ENCODE data around the gene DHRS11.
"Not testable (repeated sequence)": the region's sequence is repeated elsewhere in the genome, so short reads cannot be mapped to it uniquely, and the experiment has no call there.

Gene DHRS11

GRCh38 chr17:36593656-36594316, 2.1 kb downstream of the DHRS11 start:
- no peak for DNase-seq (ENCODE audit: low read depth)

- no peak for DNase-seq (ENCODE audit: low read depth)
Measured at GRCh38 chr17:36594626-36595401, 3.1 kb downstream of the DHRS11 start.

GRCh38 chr17:36597226-36597625, 5.5 kb downstream of the DHRS11 start:
- DNase-seq (ENCODE audit: low read depth): no peak

- no peak for DNase-seq (ENCODE audit: low read depth)
Measured at GRCh38 chr17:36597866-36598777, 6.4 kb downstream of the DHRS11 start.

- DNase-seq (ENCODE audit: low read depth): no peak
Measured at GRCh38 chr17:36598951-36599401, 7.3 kb downstream of the DHRS11 start.

GRCh38 chr17:36599546-36600250, 8.0 kb downstream of the DHRS11 start:
- DNase-seq (ENCODE audit: low read depth): no peak

GRCh38 chr17:36600465-36600864, 8.8 kb downstream of the DHRS11 start:
- no peak for DNase-seq (ENCODE audit: low read depth)

- no peak for DNase-seq (ENCODE audit: low read depth)
Measured at GRCh38 chr17:36600936-36601302, 9.2 kb downstream of the DHRS11 start.

- peak; percentile 91 for DNase-seq (ENCODE audit: low read depth)
Measured at GRCh38 chr17:36601303-36602029, 9.8 kb downstream of the DHRS11 start, which contains the start of gene MRM1. MRM1 (plus strand) TSS chr17:36601583; CDS start chr17:36601811, 228 bp downstream.

GRCh38 chr17:36602030-36602748, 10.5 kb downstream of the DHRS11 start:
- no peak for DNase-seq (ENCODE audit: low read depth)

- peak; percentile 63 for DNase-seq (ENCODE audit: low read depth)
Measured at GRCh38 chr17:36602924-36603384, 11.3 kb downstream of the DHRS11 start.

- not testable (repeated sequence) for DNase-seq (ENCODE audit: low read depth)
Measured at GRCh38 chr17:36605028-36605427, 13.3 kb downstream of the DHRS11 start.

GRCh38 chr17:36608280-36608679, 16.6 kb downstream of the DHRS11 start:
- DNase-seq (ENCODE audit: low read depth): no peak

- no peak for DNase-seq (ENCODE audit: low read depth)
Measured at GRCh38 chr17:36608794-36609497, 17.3 kb downstream of the DHRS11 start.

- no peak for DNase-seq (ENCODE audit: low read depth)
Measured at GRCh38 chr17:36609498-36609862, 17.8 kb downstream of the DHRS11 start.

GRCh38 chr17:36610474-36610873, 18.8 kb downstream of the DHRS11 start:
- DNase-seq (ENCODE audit: low read depth): no peak

GRCh38 chr17:36611345-36612072, 19.8 kb downstream of the DHRS11 start:
- no peak for DNase-seq (ENCODE audit: low read depth)

- DNase-seq (ENCODE audit: low read depth): no peak
Measured at GRCh38 chr17:36612323-36612722, 20.6 kb downstream of the DHRS11 start.

GRCh38 chr17:36613155-36613554, 21.5 kb downstream of the DHRS11 start:
- no peak for DNase-seq (ENCODE audit: low read depth)

Data from activated T-cell treated with anti-CD3 and anti-CD28 coated beads for 24 hours (primary cell).